ENCODE data around the gene MTA3.

- TF ChIP-seq CTCF (IDR thresholded peaks at IDR 0.05) (no peak), POLR2A (IDR thresholded peaks at IDR 0.05) (no peak), EP300 (IDR thresholded peaks at IDR 0.05) (no peak)
Observed at GRCh38 chr2:42752816-42753813, 184.7 kb downstream of the MTA3 start.
